OCI-M2 (cell line): ENCODE measurements around the gene TSC22D2.
A peak's percentile ranks its signal among the peaks of the same experiment; 100 is the strongest.

Source experiments
- DNase-seq: peaks from one replicate; lab custom pipeline; 2025; ENCODE audit not compliant: unreplicated experiment; lab: John Stamatoyannopoulos, UW

Gene TSC22D2

GRCh38 chr3:150384296-150385212 lies 23.5 kb upstream of the TSC22D2 start:
- DNase-seq, result peak; percentile 23

- no peak for DNase-seq
Measured at GRCh38 chr3:150385296-150386242, 22.5 kb upstream of the TSC22D2 start.

- DNase-seq, result no peak
Measured at GRCh38 chr3:150388498-150389418, 19.3 kb upstream of the TSC22D2 start.

GRCh38 chr3:150390087-150390486 lies 18.0 kb upstream of the TSC22D2 start:
- no peak for DNase-seq

- DNase-seq, result no peak
Measured at GRCh38 chr3:150391161-150391560, 16.9 kb upstream of the TSC22D2 start.

- no peak for DNase-seq
Measured at GRCh38 chr3:150393745-150394144, 14.4 kb upstream of the TSC22D2 start.

GRCh38 chr3:150394606-150395005 lies 13.5 kb upstream of the TSC22D2 start:
- no peak for DNase-seq

- no peak for DNase-seq
Measured at GRCh38 chr3:150396491-150396890, 11.6 kb upstream of the TSC22D2 start.

- DNase-seq, result no peak
Measured at GRCh38 chr3:150396956-150397550, 11.0 kb upstream of the TSC22D2 start.

GRCh38 chr3:150399060-150399459 lies 9.0 kb upstream of the TSC22D2 start:
- no peak for DNase-seq

GRCh38 chr3:150401285-150401684 lies 6.8 kb upstream of the TSC22D2 start:
- no peak for DNase-seq

GRCh38 chr3:150402217-150402616 lies 5.9 kb upstream of the TSC22D2 start:
- no peak for DNase-seq

- no peak for DNase-seq
Measured at GRCh38 chr3:150404023-150404422, 4.1 kb upstream of the TSC22D2 start.

- no peak for DNase-seq
Measured at GRCh38 chr3:150407051-150407807, 869 bp upstream of the TSC22D2 start.

- no peak for DNase-seq
Measured at GRCh38 chr3:150407808-150408220, 284 bp upstream of the TSC22D2 start.

- no peak for DNase-seq
Measured at GRCh38 chr3:150409125-150409511, 1.0 kb downstream of the TSC22D2 start.

GRCh38 chr3:150409512-150410310 lies 1.6 kb downstream of the TSC22D2 start:
- peak; percentile 42 for DNase-seq

- DNase-seq, result no peak
Measured at GRCh38 chr3:150410311-150411105, 2.4 kb downstream of the TSC22D2 start.
